ENCODE results near the gene AP3S2.

- no peak for TF ChIP-seq CTCF (IDR thresholded peaks at IDR 0.05; ENCODE audit: insufficient read depth, low read length, poor library complexity, severe bottlenecking)
- TF ChIP-seq EZH2phosphoT487 (conservative IDR thresholded peaks at IDR 0.05; ENCODE audit: low read length), result no peak
These were observed 54.5 kb downstream of the AP3S2 start for GRCh38 chr15:89839167-89839810.
